Measurements from ENCODE around the gene KMT2E.

KMT2E gene

DNA sequence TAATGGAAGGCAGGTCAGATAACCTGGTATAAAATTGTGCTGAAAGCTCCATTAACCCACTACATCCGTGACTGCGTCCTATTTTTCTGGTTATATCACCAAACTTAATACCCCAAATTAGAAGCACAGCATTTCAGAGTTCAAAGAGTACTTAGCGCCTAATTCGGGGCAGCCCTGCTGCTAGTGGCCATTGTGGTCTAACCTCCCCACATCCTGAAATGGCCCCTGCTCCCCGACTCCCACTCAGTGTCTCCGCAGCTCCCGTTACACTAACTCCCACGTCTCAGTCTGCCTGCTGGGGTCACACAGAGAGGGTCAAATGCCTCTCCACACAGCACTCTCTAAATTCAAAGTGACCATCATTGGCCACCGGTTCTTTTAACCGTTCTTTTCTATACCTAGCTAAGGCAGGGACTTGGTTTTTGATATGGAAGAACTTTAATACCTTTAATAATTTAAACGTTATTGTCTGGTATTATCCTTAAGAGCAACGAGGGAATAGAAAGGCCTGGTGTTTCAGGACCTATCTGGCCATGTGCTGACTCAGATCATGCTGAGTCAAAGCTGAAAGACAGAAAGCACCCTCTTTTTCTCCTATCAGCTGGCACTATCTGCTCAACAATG, 117.1 kb downstream of the KMT2E start:
- no peak for DNase-seq

DNA sequence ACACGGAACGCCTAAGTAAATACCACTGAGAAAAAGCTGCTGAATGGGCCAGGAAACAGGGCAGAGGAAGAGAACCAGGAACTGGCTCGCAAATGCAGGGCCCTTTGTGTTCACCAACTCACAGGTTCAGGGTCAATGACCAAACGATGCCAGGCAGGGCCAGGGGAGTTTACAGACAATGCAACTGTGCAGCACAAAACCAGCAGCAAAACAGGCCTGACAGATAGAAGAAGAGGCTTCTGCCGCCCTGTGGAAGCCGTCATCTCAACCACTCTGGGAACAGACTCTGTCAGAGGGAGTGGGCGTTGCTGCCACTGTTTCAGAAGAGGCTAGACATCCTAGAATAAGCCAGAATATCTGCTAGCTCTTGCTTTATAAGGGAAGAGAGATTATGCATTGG, 117.9 kb downstream of the KMT2E start:
- DNase-seq, result no peak

DNA sequence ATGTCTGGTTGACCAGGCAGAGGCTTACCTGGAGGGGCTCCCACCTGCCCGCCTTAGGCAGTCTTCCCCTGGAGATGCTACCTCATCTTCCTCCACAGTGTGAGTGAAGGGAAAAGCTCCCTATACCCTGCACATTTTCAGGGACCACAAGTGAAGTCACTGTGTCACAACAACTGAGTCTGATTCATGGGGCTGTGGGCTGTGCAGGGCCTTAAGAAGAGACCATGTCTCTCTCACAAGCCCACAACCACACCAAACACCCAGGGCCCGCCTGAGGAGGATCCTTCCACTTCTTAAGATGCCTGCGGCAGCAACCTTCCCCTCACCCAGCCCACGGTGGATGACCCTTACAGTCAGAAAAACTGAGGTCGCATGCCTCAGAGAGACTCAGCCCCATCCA, 118.3 kb downstream of the KMT2E start:
- no peak for DNase-seq

DNA sequence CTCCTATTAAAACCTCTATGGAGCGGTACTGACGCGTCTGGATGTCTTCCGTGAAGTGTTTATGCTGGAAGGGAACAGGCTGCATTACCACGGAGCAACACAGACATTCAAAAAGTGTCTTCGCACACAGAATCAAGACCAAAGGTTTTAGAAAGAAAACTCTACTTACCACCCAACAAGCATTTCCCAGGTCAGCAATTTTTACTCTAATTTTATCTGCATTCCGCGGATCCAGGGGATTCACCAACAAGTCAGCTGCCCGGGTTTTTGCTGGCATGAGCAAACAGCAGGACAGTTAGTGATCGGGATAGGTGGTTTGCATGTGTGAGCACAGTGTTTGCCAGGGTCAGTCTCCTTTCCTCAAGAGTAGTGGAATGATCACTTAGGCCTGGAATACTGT, 118.8 kb downstream of the KMT2E start:
- no peak for DNase-seq

DNA sequence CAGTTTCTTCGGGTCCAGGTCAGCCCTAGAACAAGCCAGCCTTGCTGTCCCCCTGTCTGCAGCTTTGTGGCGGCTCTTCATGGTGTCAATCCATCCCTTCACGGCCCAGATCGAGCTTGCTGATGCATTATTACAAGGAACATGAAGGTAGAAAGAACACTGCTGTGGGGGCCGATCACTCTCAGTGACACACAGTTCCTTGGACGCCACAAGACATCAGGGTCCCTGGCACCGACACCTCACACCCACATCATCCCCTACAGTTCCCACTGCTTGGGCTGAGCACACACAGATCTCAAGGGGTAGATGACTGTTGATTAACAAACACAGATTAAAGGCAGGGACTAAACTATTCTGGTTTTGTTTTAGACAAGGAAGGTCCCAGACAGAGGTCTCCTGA, 119.4 kb downstream of the KMT2E start:
- DNase-seq, result no peak

DNA sequence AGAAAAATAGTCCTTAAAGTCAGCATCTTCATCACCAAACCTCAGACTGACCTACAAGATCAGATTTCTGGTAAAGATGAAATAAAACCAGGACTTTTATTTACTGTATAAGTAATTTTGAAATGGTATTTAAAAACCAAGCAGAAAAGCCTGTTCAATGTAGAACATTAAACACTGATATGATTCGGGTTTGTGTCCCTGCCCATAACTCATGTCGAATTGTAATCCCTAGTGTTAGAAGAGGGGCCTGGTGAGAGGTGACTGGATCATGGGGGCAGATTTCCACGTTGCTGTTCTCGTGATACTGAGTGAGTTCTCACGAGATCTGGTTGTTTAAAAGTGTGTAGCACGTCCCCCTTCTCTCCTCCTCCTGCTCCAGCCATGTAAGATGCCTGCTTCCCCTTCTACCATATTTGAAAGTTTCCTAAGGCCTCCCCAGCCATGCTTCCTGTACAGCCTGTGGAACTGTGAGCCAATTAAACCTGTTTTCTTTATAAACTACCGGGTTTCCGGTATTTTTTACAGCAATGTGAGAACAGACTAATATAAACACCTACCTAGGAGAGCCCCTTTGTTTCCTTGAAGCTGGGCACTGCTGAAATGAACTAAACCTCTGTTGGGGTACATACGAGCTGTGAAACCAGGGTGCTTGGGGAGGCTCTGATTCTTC, 120.1 kb downstream of the KMT2E start:
- no peak for DNase-seq

DNA sequence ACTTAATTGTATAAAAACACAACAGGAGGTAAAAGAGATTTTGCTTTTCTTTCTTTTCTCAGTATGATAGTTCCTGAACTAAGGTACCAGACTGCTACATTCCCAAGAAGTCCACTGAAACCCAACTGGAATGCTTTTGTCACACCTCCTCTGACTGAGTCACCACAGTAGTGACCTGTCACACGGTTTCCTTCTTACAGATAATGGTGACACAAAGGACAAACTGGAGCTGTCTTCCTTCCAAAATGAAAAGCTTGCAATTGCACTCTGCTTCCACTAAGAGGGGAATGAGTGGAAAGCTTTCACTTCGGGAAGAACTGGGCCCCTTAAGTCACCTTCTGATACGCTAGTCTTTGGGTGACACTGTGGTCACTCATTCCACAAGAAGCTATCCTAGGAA, 122.2 kb downstream of the KMT2E start:
- DNase-seq, result peak; percentile 36

DNA sequence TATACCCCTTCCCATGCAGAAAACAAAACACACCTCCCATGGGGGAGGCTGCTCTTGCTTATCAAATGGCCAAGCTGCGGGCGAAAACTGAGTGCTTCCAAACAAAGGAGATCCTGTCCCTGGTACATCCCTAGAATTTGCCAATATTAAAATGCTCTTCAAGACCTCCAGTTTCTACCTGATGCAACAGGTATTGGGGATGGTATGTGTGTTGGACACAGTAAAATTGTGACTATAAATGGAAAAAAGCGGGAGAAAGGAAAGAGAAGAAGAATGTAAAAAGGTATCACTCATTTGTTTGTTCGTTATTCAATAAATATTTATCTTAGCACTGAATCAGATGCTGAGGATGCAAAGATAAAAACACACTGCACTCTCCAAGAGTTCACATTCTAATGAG, 123.9 kb downstream of the KMT2E start:
- no peak for DNase-seq

DNA sequence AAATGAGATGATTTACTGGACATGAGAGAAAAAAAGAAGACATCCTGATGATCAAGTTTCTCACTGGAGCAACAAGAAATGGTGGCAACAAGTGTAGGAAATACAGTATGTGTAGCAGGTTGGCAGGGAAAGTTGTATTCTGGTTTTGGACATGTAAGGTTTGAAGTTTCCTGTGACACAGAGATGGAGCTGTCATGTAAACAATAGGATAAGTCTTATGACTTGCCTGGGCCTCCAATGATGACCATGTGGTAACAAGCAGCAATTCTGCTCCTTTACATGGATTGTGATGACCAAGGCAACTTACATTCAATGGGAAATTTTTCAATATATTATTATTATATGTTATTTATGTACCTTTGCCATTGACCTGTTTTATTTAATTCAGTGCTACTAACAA, 125.4 kb downstream of the KMT2E start:
- no peak for DNase-seq

DNA sequence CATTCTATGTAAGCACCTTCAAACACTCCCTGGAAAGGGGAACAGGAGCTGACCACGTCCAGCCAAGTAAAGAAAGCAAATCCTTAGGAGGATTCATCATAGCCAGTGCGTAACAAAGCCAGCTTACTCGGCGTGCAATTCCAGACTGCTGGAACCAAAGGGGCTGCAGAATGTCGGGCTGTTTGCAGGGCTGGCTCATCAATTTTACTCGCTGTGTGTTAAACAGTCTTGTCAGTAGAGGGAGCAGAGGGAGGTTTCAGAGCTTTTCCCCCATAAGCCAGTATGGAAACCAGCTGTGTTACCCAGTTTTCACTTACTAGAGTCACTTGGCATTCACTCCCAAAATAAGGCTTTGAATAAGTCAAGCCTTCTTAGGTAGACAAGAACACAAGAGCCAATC, 127.1 kb downstream of the KMT2E start:
- DNase-seq, result peak; percentile 25

DNA sequence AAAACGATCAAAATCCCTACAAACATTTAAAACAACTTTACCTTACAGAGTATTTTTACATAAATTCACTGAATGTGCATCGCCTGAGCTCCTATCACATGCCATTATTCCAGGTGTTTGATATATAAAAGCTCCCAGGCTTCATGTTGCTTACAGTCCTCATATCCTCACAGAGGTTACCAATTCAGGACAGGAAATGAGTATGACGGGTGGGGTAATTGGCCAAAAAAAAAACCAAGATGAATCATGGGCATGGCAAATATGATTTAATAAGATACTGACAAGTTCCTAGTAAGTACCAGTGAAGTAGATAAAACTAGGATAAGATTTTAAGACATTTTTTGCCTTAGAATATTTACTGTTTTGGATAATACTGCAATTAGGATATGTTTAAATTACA, 135.8 kb downstream of the KMT2E start:
- DNase-seq, result peak; percentile 63

DNA sequence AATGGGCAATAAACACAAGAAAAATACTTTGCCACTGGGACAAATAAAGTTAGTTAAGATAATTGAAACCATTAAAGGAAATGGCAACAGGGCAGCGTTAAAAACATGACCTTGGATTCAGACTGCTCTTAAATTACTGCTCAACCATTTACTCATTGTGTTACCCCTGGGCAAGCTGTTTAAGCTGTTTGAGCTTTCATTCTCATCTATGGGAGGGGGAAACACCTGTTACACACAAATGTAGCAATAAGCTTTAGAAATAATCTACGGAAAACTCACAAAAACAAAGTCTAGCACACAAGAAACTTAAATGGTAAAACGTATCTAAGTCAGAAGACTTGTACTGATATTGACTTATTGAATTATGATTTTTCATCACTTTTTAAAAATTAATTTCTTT, 137.1 kb downstream of the KMT2E start:
- no peak for DNase-seq

DNA sequence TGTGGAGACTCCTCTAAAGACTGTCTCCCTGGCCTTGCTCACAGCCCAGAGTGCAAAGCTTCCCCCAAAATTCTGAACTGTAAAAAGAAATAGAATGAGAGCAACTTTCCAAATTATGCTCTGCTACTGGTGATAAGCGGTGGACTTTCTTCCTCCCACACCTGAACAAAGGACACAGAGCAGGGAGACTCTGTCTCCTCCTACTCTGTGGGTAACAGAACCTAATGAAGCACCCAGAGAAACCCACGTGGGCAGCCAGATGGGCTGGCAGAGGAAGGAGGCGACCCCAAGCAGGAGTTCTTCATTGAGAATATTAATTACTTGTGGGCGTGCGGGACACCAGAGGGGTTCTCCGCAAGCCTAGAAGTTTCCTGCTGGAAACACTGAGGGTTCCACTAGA, 139.5 kb downstream of the KMT2E start:
- no peak for DNase-seq

DNA sequence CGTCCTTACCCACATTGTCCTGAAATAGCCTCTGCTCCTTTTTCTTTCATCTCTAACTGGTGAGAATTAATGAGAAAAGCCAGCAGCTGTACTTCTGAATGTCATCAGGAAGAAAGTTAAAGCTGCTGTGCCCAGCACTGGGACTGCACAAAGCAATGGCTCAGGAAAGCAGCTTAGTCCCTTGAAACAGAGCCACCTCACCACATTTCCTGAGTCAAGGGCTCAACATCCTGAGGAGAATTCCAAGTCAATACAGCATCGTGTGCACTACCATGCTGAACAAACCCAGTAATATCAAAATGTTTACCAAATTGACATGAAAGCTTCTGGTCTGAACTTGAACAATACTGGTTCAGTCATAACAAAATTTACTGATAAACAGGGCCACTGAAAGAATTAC, 140.1 kb downstream of the KMT2E start:
- DNase-seq, result no peak

DNA sequence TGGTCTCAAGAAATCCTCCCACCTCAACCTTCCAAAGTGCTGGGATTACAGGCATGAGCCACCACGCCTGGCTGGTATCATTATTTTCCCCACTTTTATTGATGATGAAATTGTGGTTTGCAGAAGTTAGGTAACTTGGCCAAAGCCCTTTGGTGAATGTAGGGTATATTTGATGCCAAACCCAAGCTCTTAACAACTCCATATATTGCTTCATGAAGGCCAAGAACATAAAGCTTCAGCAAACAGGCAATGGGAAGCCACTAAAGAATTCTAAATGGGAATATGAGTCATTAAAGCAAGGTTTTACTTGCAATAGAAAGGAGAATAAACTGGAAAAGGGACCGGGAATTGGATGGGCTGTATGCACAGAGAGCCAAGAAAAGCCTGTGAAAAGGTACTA, 142.7 kb downstream of the KMT2E start:
- DNase-seq, result no peak

DNA sequence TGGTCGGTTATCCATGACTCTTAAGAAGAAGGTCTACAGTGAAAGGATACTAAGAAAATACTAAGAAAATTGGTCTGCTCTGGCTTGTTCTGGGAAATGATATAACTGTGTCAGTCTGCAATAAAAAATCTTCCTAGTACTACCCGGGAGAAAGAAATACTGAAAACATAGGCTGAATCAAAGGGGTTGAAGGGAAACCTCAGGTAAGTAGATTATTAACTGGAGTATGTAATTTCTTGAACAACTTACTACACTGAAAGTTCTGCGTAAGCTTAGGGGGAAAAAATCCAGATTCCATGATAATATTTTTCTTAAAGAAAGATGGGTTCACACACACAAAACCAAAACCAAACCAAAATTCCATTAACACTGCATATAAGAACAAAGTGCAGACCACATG, 143.3 kb downstream of the KMT2E start:
- no peak for DNase-seq

DNA sequence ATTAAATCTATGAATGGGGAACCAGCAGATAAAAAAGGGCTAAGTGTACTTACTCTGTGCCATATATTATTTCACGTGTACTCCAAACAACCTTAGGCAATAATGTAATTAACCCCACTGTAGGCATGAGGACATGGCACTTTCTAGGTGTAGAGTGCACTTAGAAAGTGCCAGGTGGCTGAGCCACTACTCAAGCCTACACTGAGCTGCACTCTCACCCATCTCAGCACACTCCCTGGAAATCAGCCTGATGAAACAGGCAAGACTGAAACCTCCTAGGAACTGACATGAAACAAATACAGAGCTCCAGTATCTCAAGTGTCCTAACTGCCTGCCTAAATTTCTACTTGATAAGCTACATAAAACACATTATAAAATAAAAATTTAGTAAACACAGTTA, 147.4 kb downstream of the KMT2E start:
- DNase-seq, result no peak

Data from fibroblast of skin of back (primary cell).